DMS 273 (cell line): Measurements from ENCODE around the gene IARS1.

Experiments
- DNase-seq: peaks from one replicate; lab custom pipeline; 2025; ENCODE audit not compliant: unreplicated experiment; lab: John Stamatoyannopoulos, UW

Gene IARS1

GRCh38 chr9:92295827-92296258 lies 2.3 kb upstream of the IARS1 start:
- peak; percentile 75 for DNase-seq

GRCh38 chr9:92295240-92295790 lies 1.8 kb upstream of the IARS1 start:
- DNase-seq: peak; percentile 27

GRCh38 chr9:92294297-92294676 lies 790 bp upstream of the IARS1 start:
- DNase-seq: peak; percentile 55

- no peak for DNase-seq
Measured at GRCh38 chr9:92293075-92293354, 482 bp downstream of the IARS1 start.

- DNase-seq: peak; percentile 26
Measured at GRCh38 chr9:92292338-92293074, 991 bp downstream of the IARS1 start.

- DNase-seq: no peak
Measured at GRCh38 chr9:92291577-92291976, 1.9 kb downstream of the IARS1 start.

GRCh38 chr9:92290785-92291429 lies 2.6 kb downstream of the IARS1 start:
- DNase-seq: no peak

GRCh38 chr9:92289708-92290390 lies 3.6 kb downstream of the IARS1 start:
- DNase-seq: no peak

GRCh38 chr9:92279302-92279701 lies 14.2 kb downstream of the IARS1 start:
- no peak for DNase-seq

- DNase-seq: no peak
Measured at GRCh38 chr9:92278110-92278509, 15.4 kb downstream of the IARS1 start.

- DNase-seq: no peak
Measured at GRCh38 chr9:92276331-92277032, 17.0 kb downstream of the IARS1 start.

- no peak for DNase-seq
Measured at GRCh38 chr9:92275541-92275940, 18.0 kb downstream of the IARS1 start.

GRCh38 chr9:92270511-92270910 lies 23.0 kb downstream of the IARS1 start:
- DNase-seq: no peak

- DNase-seq: peak; percentile 93
Measured at GRCh38 chr9:92266486-92266885, 27.0 kb downstream of the IARS1 start.

- DNase-seq: no peak
Measured at GRCh38 chr9:92265154-92265553, 28.3 kb downstream of the IARS1 start.

GRCh38 chr9:92263131-92263530 lies 30.4 kb downstream of the IARS1 start:
- DNase-seq: no peak

GRCh38 chr9:92257327-92257726 lies 36.2 kb downstream of the IARS1 start:
- DNase-seq: no peak

- no peak for DNase-seq
Measured at GRCh38 chr9:92254381-92255337, 38.8 kb downstream of the IARS1 start.

- DNase-seq: no peak
Measured at GRCh38 chr9:92253656-92254055, 39.8 kb downstream of the IARS1 start.

- no peak for DNase-seq
Measured at GRCh38 chr9:92247981-92248380, 45.5 kb downstream of the IARS1 start.
